ENCODE measurements around the gene FDX2.
"Not testable (repeated sequence)": the region's sequence is repeated elsewhere in the genome, so short reads cannot be mapped to it uniquely, and the experiment has no call there.

The FDX2 gene

DNA sequence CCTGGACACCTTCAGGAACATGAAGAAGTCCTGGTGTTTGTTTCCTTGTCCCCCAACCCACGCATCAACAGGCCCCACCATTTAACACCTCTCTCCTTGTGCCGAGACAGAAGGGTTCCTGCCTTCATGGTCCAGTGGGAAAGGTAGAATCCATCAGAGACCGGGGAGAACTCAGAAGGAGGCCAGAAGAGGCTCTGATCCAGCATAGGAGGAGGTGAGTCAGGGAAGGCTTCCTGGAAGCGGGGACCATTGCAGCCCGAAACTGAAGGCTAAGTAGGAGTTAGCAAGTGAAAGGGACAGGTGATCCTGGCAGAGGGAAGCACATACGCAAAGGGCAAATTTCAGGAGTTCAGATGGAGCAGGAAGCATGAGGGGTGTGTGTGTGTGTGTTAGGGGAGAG, 23.1 kb upstream of the FDX2 start:
- Histone ChIP-seq H3K9ac (ENCODE audit: insufficient read length, low read depth) (no peak overlapping the region), H3K4me3 (ENCODE audit: insufficient read length, low read depth) (no peak overlapping the region), H3K27me3 (ENCODE audit: insufficient read depth, insufficient read length) (peaks cover 14% of the 10 kb centered on the region), H3K36me3 (ENCODE audit: insufficient read depth, insufficient read length, low read length) (no peaks in the 10 kb centered on the region), H3K4me1 (ENCODE audit: insufficient read depth, insufficient read length) (peaks cover 18% of the 10 kb centered on the region), H3K9me3 (ENCODE audit: insufficient read depth, low read length) (no peaks in the 10 kb centered on the region)
- TF ChIP-seq ZNF274 (IDR thresholded peaks at IDR 0.05; ENCODE audit: low read depth, low read length) = no peak
- TF ChIP-seq YY1 (IDR thresholded peaks at IDR 0.05; ENCODE audit: insufficient read depth, insufficient read length) = no peak
- no peak for TF ChIP-seq SUZ12 (IDR thresholded peaks at IDR 0.05; ENCODE audit: extremely low read depth, insufficient read depth, insufficient read length)
- no peak for DNase-seq (ENCODE audit: low read depth, low spot score)

DNA sequence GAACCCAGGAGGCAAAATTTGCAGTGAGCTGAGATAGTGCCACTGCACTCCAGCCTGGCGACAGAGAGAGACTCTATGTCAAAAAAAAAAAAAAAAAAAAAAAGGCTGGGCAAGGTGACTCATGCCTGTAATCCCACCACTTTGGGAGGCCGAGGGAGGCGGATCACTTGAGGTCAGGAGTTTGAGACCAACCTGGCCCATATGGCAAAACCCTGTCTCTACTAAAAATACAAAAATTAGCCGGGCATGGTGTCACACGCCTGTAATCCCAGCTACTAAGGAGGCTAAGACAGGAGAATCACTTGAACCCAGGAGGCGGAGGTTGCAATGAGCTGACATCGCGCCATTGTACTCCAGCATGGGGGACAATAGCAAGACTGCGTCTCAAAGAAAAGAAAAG, 20.9 kb upstream of the FDX2 start:
- not testable (repeated sequence) for H3K36me3 ChIP-seq (ENCODE audit: insufficient read depth, insufficient read length, low read length); H3K4me3 ChIP-seq (ENCODE audit: insufficient read length, low read depth); H3K9me3 ChIP-seq (ENCODE audit: insufficient read depth, low read length); DNase-seq (ENCODE audit: low read depth, low spot score); H3K9ac ChIP-seq (ENCODE audit: insufficient read length, low read depth)
- H3K4me1 ChIP-seq (ENCODE audit: insufficient read depth, insufficient read length) = peaks cover 26% of the 10 kb centered on the region
- peaks cover 16% of the 10 kb centered on the region for H3K27me3 ChIP-seq (ENCODE audit: insufficient read depth, insufficient read length)

DNA sequence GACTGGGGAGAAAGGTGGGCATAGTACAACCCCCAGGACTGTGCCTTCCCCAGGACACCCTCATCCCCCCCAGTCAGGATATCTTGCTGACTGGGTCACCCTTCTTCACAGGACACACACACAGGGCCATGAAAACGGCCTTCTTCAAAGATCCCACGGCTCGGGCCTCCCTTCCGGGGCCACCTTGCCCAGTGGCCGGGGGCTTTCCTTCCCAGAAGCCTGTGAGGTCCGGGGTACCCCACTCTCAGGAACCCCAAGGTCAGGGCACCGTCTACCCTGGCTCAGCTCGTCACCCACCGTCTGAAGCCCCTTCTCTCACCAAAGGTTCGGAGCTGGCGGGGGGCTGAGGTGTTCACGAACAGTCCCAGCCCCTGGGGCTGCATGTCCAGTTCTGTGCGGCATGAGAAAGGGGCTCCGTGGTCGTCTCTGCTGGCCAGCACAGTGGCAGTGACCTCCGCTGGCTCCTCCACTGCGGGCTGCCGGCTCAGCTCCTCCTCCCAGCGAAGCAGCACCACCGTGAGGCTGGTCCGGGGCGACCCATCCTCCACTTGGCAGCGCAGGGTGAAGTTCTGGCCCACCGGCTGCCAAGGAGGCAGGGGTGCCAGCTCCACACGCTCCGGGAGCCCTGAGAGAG, 19.7 kb upstream of the FDX2 start:
- Histone ChIP-seq H3K36me3 (ENCODE audit: insufficient read depth, insufficient read length, low read length) (peaks cover 16% of the 10 kb centered on the region), H3K4me3 (ENCODE audit: insufficient read length, low read depth) (peak overlapping the region; percentile 33), H3K9ac (ENCODE audit: insufficient read length, low read depth) (peak overlapping the region; percentile 75), H3K4me1 (ENCODE audit: insufficient read depth, insufficient read length) (peaks cover 26% of the 10 kb centered on the region), H3K9me3 (ENCODE audit: insufficient read depth, low read length) (no peaks in the 10 kb centered on the region), H3K27me3 (ENCODE audit: insufficient read depth, insufficient read length) (peaks cover 16% of the 10 kb centered on the region)
- no peak for DNase-seq (ENCODE audit: low read depth, low spot score)
- no peak for TF ChIP-seq SUZ12 (IDR thresholded peaks at IDR 0.05; ENCODE audit: extremely low read depth, insufficient read depth, insufficient read length)
- TF ChIP-seq ZNF274 (IDR thresholded peaks at IDR 0.05; ENCODE audit: low read depth, low read length) = no peak
- TF ChIP-seq YY1 (IDR thresholded peaks at IDR 0.05; ENCODE audit: insufficient read depth, insufficient read length) = no peak

DNA sequence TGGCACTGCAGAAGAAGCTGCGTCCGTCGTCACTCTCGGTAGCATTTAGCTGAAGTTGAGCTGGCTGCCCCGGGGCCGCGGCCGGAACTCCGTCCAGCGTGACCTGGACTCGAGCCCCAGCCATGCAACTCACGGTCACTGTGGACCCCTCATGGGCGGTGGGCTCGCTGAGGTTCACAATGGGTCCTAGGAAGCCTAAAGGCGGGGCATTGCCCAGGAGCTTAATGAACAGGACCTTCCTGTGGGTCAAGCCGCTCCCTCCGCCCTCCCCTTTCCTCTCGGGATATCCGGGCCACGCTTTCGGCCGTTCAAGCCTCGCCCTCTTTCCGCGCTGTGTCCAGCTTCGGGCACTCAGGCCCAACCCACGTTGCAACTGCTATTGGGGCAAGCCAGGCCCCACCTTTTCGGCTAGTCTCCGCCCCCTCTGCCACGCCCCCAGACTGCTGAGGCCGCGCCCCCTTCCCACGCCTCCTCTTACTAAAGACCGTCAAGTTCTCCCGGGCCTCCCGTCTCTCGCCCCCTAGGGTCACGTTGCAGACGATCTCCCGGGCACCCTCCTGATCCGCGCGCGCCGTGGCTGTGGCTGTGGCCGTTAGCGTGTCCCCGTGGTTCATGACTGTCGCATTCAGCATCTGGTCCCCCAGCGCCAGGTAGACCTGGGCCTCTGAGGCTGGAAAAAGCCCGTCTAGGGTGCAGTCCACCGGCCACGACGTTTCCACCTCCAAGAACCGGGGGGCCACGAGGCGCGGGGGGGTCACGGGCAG, 19.0 kb upstream of the FDX2 start:
- no peaks in the 10 kb centered on the region for H3K9me3 ChIP-seq (ENCODE audit: insufficient read depth, low read length)
- H3K36me3 ChIP-seq (ENCODE audit: insufficient read depth, insufficient read length, low read length) = peaks cover 23% of the 10 kb centered on the region
- TF ChIP-seq YY1 (IDR thresholded peaks at IDR 0.05; ENCODE audit: insufficient read depth, insufficient read length) (no peak), ZNF274 (IDR thresholded peaks at IDR 0.05; ENCODE audit: low read depth, low read length) (no peak), SUZ12 (IDR thresholded peaks at IDR 0.05; ENCODE audit: extremely low read depth, insufficient read depth, insufficient read length) (no peak)
- peak overlapping the region; percentile 98 for H3K4me3 ChIP-seq (ENCODE audit: insufficient read length, low read depth)
- peak overlapping the region; percentile 75 for H3K9ac ChIP-seq (ENCODE audit: insufficient read length, low read depth)
- H3K27me3 ChIP-seq (ENCODE audit: insufficient read depth, insufficient read length) = peaks cover 16% of the 10 kb centered on the region
- H3K4me1 ChIP-seq (ENCODE audit: insufficient read depth, insufficient read length) = peaks cover 29% of the 10 kb centered on the region
- DNase-seq (ENCODE audit: low read depth, low spot score) = peak; percentile 78

DNA sequence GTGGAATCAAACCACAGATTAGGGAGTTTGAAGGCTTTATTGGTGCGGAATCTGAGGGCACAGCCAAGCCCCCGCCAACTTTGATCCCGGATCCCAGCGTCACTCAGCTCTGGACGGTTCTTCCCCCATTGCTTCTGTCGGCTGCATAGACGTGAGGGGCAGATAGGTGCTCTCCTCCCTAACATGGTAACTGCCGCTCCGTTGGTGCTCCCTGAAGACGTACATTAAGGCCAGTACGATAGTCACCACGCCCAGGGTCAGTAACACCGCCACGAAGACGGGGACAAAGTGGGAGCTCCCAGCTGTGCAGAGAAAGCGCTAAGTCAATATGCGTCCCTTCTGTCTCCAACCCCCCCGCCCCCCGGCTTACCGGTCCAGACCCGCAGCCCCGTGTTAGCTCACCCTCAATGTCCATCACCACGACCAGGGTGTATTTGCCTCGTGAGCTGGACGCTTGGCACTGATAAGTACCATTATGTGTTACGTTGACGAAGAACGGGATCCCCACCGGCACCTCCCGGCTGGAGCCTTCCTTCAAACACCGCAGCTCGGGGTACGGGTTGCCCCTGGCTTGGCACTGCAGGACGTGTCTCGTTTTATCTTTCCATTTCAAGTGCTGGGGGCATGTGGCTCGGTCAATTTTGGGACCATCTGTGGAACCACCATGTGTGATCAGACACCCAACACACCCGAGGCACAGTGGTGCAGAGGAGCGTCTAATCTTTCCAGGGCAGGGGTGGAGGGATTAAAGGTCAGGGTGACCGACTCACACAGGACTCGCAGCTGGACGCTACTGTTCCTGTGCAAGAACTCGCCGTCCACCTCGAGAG, 18.2 kb upstream of the FDX2 start:
- peaks cover 31% of the 10 kb centered on the region for H3K36me3 ChIP-seq (ENCODE audit: insufficient read depth, insufficient read length, low read length)
- no peaks in the 10 kb centered on the region for H3K9me3 ChIP-seq (ENCODE audit: insufficient read depth, low read length)
- DNase-seq (ENCODE audit: low read depth, low spot score) = no peak
- H3K27me3 ChIP-seq (ENCODE audit: insufficient read depth, insufficient read length) = peaks cover 16% of the 10 kb centered on the region
- H3K9ac ChIP-seq (ENCODE audit: insufficient read length, low read depth) = peak overlapping the region; percentile 70
- peak overlapping the region; percentile 98 for H3K4me3 ChIP-seq (ENCODE audit: insufficient read length, low read depth)
- TF ChIP-seq SUZ12 (IDR thresholded peaks at IDR 0.05; ENCODE audit: extremely low read depth, insufficient read depth, insufficient read length) (no peak), ZNF274 (IDR thresholded peaks at IDR 0.05; ENCODE audit: low read depth, low read length) (no peak), YY1 (IDR thresholded peaks at IDR 0.05; ENCODE audit: insufficient read depth, insufficient read length) (no peak)
- H3K4me1 ChIP-seq (ENCODE audit: insufficient read depth, insufficient read length) = peaks cover 23% of the 10 kb centered on the region

DNA sequence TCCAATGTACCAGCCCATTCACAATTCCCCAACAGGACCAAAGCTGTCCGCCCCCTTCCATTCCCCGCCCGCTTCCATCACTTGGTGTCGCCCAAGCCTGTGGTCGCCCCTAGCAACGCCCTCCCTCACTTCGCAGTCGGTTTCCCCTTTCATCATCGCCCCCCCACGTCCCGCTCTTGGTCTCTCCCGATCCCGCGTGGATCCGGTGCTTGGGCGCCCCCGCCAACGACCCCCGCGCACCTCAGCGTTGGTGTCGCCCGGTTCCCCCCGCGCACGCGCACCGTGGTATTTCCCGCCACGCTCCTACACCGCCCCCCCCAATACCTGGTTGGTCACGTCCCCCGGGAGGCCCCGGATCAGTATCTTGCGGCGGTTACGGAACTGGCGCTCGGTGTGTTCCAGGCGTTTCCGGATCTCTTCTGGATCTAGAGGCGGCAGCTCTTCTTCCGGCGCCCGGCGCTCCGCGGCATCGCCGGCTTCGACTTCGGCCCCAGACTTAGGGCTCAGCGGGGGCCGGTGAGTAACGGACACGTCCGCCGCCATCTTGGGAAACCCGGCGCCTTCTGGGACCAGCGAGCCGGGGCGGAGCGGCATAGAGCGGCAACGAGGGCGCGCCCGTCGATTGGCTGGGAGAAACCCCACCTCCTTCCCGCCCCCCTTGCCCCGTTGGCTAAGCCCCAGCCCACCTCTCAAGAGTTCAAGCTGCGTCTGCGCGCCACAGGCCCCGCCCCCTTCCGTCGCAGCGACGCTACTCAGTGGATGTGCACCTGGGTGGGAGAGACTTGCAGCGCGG, 17.3 kb upstream of the FDX2 start, which contains the start of gene RAVER1:
RAVER1 (minus strand) TSS at position 565 of the 793 bp plus-strand sequence; CDS start at position 543, 22 bp downstream.
- no peaks in the 10 kb centered on the region for H3K9me3 ChIP-seq (ENCODE audit: insufficient read depth, low read length)
- peaks cover 39% of the 10 kb centered on the region for H3K36me3 ChIP-seq (ENCODE audit: insufficient read depth, insufficient read length, low read length)
- TF ChIP-seq ZNF274 (IDR thresholded peaks at IDR 0.05; ENCODE audit: low read depth, low read length) (no peak), SUZ12 (IDR thresholded peaks at IDR 0.05; ENCODE audit: extremely low read depth, insufficient read depth, insufficient read length) (no peak), YY1 (IDR thresholded peaks at IDR 0.05; ENCODE audit: insufficient read depth, insufficient read length) (peak; percentile 73)

More for the DNA sequence above, 17.3 kb upstream of the FDX2 start, which contains the start of gene RAVER1:
- Histone ChIP-seq H3K4me1 (ENCODE audit: insufficient read depth, insufficient read length) (peaks cover 24% of the 10 kb centered on the region), H3K9ac (ENCODE audit: insufficient read length, low read depth) (peak within 1 kb of the TSS; percentile 92), H3K4me3 (ENCODE audit: insufficient read length, low read depth) (peak within 1 kb of the TSS; percentile 98), H3K27me3 (ENCODE audit: insufficient read depth, insufficient read length) (peaks cover 16% of the 10 kb centered on the region)
- peak; percentile 96 for DNase-seq (ENCODE audit: low read depth, low spot score)

All from NT2/D1 (cell line).